GM04503 (cell line): ENCODE measurements around the gene LGI4.
A peak's percentile ranks its signal among the peaks of the same experiment; 100 is the strongest.
"Not testable (repeated sequence)": the region's sequence is repeated elsewhere in the genome, so short reads cannot be mapped to it uniquely, and the experiment has no call there.

ENCODE experiments used
- DNase-seq: peaks from one replicate; pipeline ENCODE4 v3.0.0-alpha.2; 2012; ENCODE audit warnings: low read depth

Gene LGI4

GRCh38 chr19:35105411-35106290, 29.2 kb downstream of the LGI4 start:
- DNase-seq, result no peak

- DNase-seq, result no peak
Observed at GRCh38 chr19:35105047-35105410, 29.8 kb downstream of the LGI4 start.

- DNase-seq, result no peak
Observed at GRCh38 chr19:35104361-35104760, 30.5 kb downstream of the LGI4 start.

- DNase-seq, result not testable (repeated sequence)
Observed at GRCh38 chr19:35103614-35104013, 31.2 kb downstream of the LGI4 start.

- not testable (repeated sequence) for DNase-seq
Observed at GRCh38 chr19:35101949-35102348, 32.9 kb downstream of the LGI4 start.

- DNase-seq, result no peak
Observed at GRCh38 chr19:35100588-35101533, 34.0 kb downstream of the LGI4 start.

- DNase-seq, result no peak
Observed at GRCh38 chr19:35099897-35100275, 35.0 kb downstream of the LGI4 start.

GRCh38 chr19:35099155-35099896, 35.5 kb downstream of the LGI4 start:
- no peak for DNase-seq

- DNase-seq, result no peak
Observed at GRCh38 chr19:35098413-35099049, 36.3 kb downstream of the LGI4 start.

- no peak for DNase-seq
Observed at GRCh38 chr19:35095667-35096368, 39.0 kb downstream of the LGI4 start.

- no peak for DNase-seq
Observed at GRCh38 chr19:35094656-35095055, 40.2 kb downstream of the LGI4 start.

- no peak for DNase-seq
Observed at GRCh38 chr19:35093941-35094647, 40.8 kb downstream of the LGI4 start.

- DNase-seq, result no peak
Observed at GRCh38 chr19:35093430-35093829, 41.4 kb downstream of the LGI4 start.

- no peak for DNase-seq
Observed at GRCh38 chr19:35090506-35091214, 44.2 kb downstream of the LGI4 start.

- no peak for DNase-seq
Observed at GRCh38 chr19:35090160-35090505, 44.7 kb downstream of the LGI4 start.

- no peak for DNase-seq
Observed at GRCh38 chr19:35089554-35089953, 45.3 kb downstream of the LGI4 start.

- DNase-seq, result peak; percentile 72
Observed at GRCh38 chr19:35088131-35088913, 46.5 kb downstream of the LGI4 start.

- DNase-seq, result no peak
Observed at GRCh38 chr19:35087393-35087792, 47.5 kb downstream of the LGI4 start.

GRCh38 chr19:35086455-35086854, 48.4 kb downstream of the LGI4 start:
- no peak for DNase-seq
